WTC11 (cell line): ENCODE results near the gene ETNK2. TPM values are rescaled to one million over a fixed set of nuclear protein-coding genes. Genes with fewer than 3 reads are reported as not detected.

Experiments used
- ATAC-seq: fragments of 200-7000 bp; cut with Tn5 transposase; 2 replicates; pipeline ENCODE4 v1.10.0; 2021; ENCODE audit warnings: mild to moderate bottlenecking, moderate library complexity
- CTCF ChIA-PET: fragments of 300-600 bp; sonication (Branson Sonifier 250); formaldehyde crosslinking; loops from one replicate; lab custom pipeline; 2021; ENCODE audit warnings: antibody characterized with exemption; lab: Charles Lee
- POLR2A ChIA-PET: fragments of 350-600 bp; sonication (Branson Sonifier 250); formaldehyde crosslinking; loops from one replicate; lab custom pipeline; 2021; ENCODE audit warnings: antibody characterized with exemption; lab: Charles Lee
- DNase-seq: peaks from one replicate; pipeline ENCODE4 v3.0.0; 2021; ENCODE audit warnings: low spot score
- H3K27ac Mint-ChIP-seq: 2 replicates; pipeline ENCODE4 v1.8.0; 2021; ENCODE audit warnings: mixed read lengths
- H3K27me3 Mint-ChIP-seq: 2 replicates; pipeline ENCODE4 v1.8.0; 2021; ENCODE audit warnings: low read depth, mild to moderate bottlenecking, moderate library complexity, mixed read lengths
- H3K36me3 Mint-ChIP-seq: 2 replicates; pipeline ENCODE4 v1.8.0; 2021; ENCODE audit warnings: mixed read lengths
- H3K4me1 Mint-ChIP-seq: 2 replicates; pipeline ENCODE4 v1.8.0; 2022; ENCODE audit warnings: mixed read lengths
- H3K4me3 Mint-ChIP-seq: 2 replicates; pipeline ENCODE4 v1.8.0; 2021; ENCODE audit warnings: mild to moderate bottlenecking, moderate library complexity, mixed read lengths
- H3K9me3 Mint-ChIP-seq: 2 replicates; pipeline ENCODE4 v1.8.0; 2021; ENCODE audit warnings: mixed read lengths
- CREB1 ChIP-seq: sonication (generic); formaldehyde crosslinking; IDR thresholded peaks from 2 replicates; pipeline ENCODE4 v1.8.0; 2023; ENCODE audit warnings: mild to moderate bottlenecking, missing genetic modification reagents
- CREM ChIP-seq: sonication (generic); formaldehyde crosslinking; IDR thresholded peaks from 2 replicates; pipeline ENCODE4 v1.8.1; 2022; ENCODE audit warnings: mild to moderate bottlenecking, missing genetic modification reagents, moderate library complexity
- E2F1 ChIP-seq: sonication (generic); formaldehyde crosslinking; IDR thresholded peaks from 2 replicates; pipeline ENCODE4 v1.8.0; 2022; ENCODE audit warnings: mild to moderate bottlenecking, missing genetic modification reagents
- E2F4 ChIP-seq: sonication (generic); formaldehyde crosslinking; IDR thresholded peaks from 2 replicates; pipeline ENCODE4 v1.8.1; 2022; ENCODE audit warnings: low read depth, mild to moderate bottlenecking, moderate library complexity, missing genetic modification reagents, borderline replicate concordance
- ERG ChIP-seq: fragments of 250-450 bp; sonication (Bioruptor Pico); IDR thresholded peaks from 2 replicates; pipeline ENCODE4 v1.8.0; 2021; ENCODE audit warnings: mild to moderate bottlenecking
- FOXK1 ChIP-seq: sonication (generic); formaldehyde crosslinking; IDR thresholded peaks from 2 replicates; pipeline ENCODE4 v1.8.0; 2022; ENCODE audit warnings: mild to moderate bottlenecking, moderate library complexity, missing genetic modification reagents
- FOXP1 ChIP-seq: sonication (generic); formaldehyde crosslinking; IDR thresholded peaks from 2 replicates; pipeline ENCODE4 v1.8.0; 2022; ENCODE audit warnings: missing genetic modification reagents, mild to moderate bottlenecking, moderate library complexity, borderline replicate concordance
- FOXP4 ChIP-seq: sonication (generic); formaldehyde crosslinking; IDR thresholded peaks from 2 replicates; pipeline ENCODE4 v1.8.0; 2022; ENCODE audit warnings: mild to moderate bottlenecking, missing genetic modification reagents
- HMGXB4 ChIP-seq: sonication (generic); formaldehyde crosslinking; IDR thresholded peaks from 2 replicates; pipeline ENCODE4 v1.8.1; 2023; ENCODE audit warnings: mild to moderate bottlenecking, moderate library complexity, missing genetic modification reagents
- JAZF1 ChIP-seq: fragments of 250-450 bp; sonication (Bioruptor Pico); IDR thresholded peaks from 2 replicates; pipeline ENCODE4 v1.9.0; 2021; ENCODE audit warnings: moderate library complexity, mild to moderate bottlenecking, inconsistent platforms
- MYBL2 ChIP-seq: sonication (generic); formaldehyde crosslinking; IDR thresholded peaks from 2 replicates; pipeline ENCODE4 v1.8.1; 2023; ENCODE audit warnings: mild to moderate bottlenecking, moderate library complexity, missing genetic modification reagents
- NR2C2 ChIP-seq: sonication (generic); formaldehyde crosslinking; IDR thresholded peaks from 2 replicates; pipeline ENCODE4 v1.8.0; 2022; ENCODE audit warnings: mild to moderate bottlenecking, missing genetic modification reagents
- ZBTB43 ChIP-seq: sonication (generic); formaldehyde crosslinking; IDR thresholded peaks from 2 replicates; pipeline ENCODE4 v1.8.1; 2023; ENCODE audit warnings: mild to moderate bottlenecking, missing genetic modification reagents
- ZNF121 ChIP-seq: sonication (generic); formaldehyde crosslinking; IDR thresholded peaks from 2 replicates; pipeline ENCODE4 v1.8.0; 2023; ENCODE audit warnings: missing genetic modification reagents
- ZNF232 ChIP-seq: sonication (generic); formaldehyde crosslinking; IDR thresholded peaks from 2 replicates; pipeline ENCODE4 v1.8.0; 2022; ENCODE audit warnings: mild to moderate bottlenecking, missing genetic modification reagents
- ZNF416 ChIP-seq: fragments of 250-450 bp; sonication (Bioruptor Pico); IDR thresholded peaks from 2 replicates; pipeline ENCODE4 v1.9.0; 2021; ENCODE audit warnings: mild to moderate bottlenecking, inconsistent platforms
- ZNF425 ChIP-seq: fragments of 250-450 bp; sonication (Bioruptor Pico); conservative IDR thresholded peaks from 2 replicates; pipeline ENCODE4 v1.9.0; 2021; ENCODE audit warnings: mild to moderate bottlenecking
- ZNF512 ChIP-seq: sonication (generic); formaldehyde crosslinking; IDR thresholded peaks from 2 replicates; pipeline ENCODE4 v1.8.1; 2022; ENCODE audit warnings: missing genetic modification reagents, borderline replicate concordance
- total RNA-seq: library from RNA; stranded (reverse); gene quantifications from 3 replicates; pipeline ENCODE4 v1.2.3, GENCODE V29; 2021

ETNK2 gene
- total RNA-seq, 1 experiment from 2014 or later: 19.7 TPM

- no peak overlapping the region for H3K4me3 Mint-ChIP-seq
- CTCF ChIA-PET: no interaction called here
- ATAC-seq: no peak
- H3K4me1 Mint-ChIP-seq: peaks cover under 1% of the 10 kb centered on the region; the same call in 1 of the 2 replicates
- TF ChIP-seq NR2C2 (CRISPR knock-in tag) (no peak), JAZF1 (no peak), FOXK1 (CRISPR knock-in tag) (no peak), ZNF416 (CRISPR knock-in tag) (no peak), HMGXB4 (CRISPR knock-in tag) (no peak), ZNF512 (no peak), CREM (CRISPR knock-in tag) (no peak), ERG (no peak), ZNF232 (CRISPR knock-in tag) (no peak), E2F4 (CRISPR knock-in tag) (no peak), ZNF425 (CRISPR knock-in tag) (no peak), CREB1 (CRISPR knock-in tag) (no peak), E2F1 (CRISPR knock-in tag) (no peak)
- no peak for DNase-seq
- no peaks in the 10 kb centered on the region for H3K9me3 Mint-ChIP-seq
- POLR2A ChIA-PET: no interaction called here
- H3K36me3 Mint-ChIP-seq: no peaks in the 10 kb centered on the region
- H3K27me3 Mint-ChIP-seq: peaks cover 22% of the 10 kb centered on the region
- no peak overlapping the region for H3K27ac Mint-ChIP-seq
Measured at GRCh38 chr1:204155881-204156280, 4.0 kb upstream of the ETNK2 start.

GRCh38 chr1:204154568-204155255 is 2.9 kb upstream of the ETNK2 start:
- POLR2A ChIA-PET: no interaction called here
- Mint-ChIP-seq H3K4me1 (peaks cover 10% of the 10 kb centered on the region), H3K27ac (no peak overlapping the region), H3K27me3 (peaks cover 29% of the 10 kb centered on the region), H3K4me3 (no peak overlapping the region), H3K9me3 (no peaks in the 10 kb centered on the region), H3K36me3 (no peaks in the 10 kb centered on the region)
- DNase-seq (no peak), ATAC-seq (no peak)
- CTCF ChIA-PET: interaction anchor here (0.6 to 1.8 kb wide), 6 partner anchors 8 to 244 kb away, joined by 3 to 9 read pairs (median 4); no protein-coding TSS in a partner anchor
- TF ChIP-seq ZNF121 (CRISPR knock-in tag) (no peak), FOXP1 (CRISPR knock-in tag) (no peak), ZNF416 (CRISPR knock-in tag) (no peak), MYBL2 (CRISPR knock-in tag) (no peak), ZBTB43 (CRISPR knock-in tag) (no peak), JAZF1 (no peak), NR2C2 (CRISPR knock-in tag) (no peak), ERG (no peak), FOXP4 (CRISPR knock-in tag) (no peak)
